Activated CD4-positive, alpha-beta T cell treated with anti-CD3 and anti-CD28 coated beads for 36 hours (primary cell): Measurements from ENCODE around the gene RHOXF2. TPM values are rescaled to one million over a fixed set of nuclear protein-coding genes. Genes with fewer than 3 reads are reported as not detected.
A peak's percentile ranks its signal among the peaks of the same experiment; 100 is the strongest.

Experiments
- ATAC-seq: fragments of 200-7000 bp; cut with Tn5 transposase; one replicate; pipeline ENCODE4 v1.10.0; 2021; ENCODE audit warnings: mild to moderate bottlenecking, moderate library complexity
- CTCF ChIA-PET: fragments of 350-600 bp; sonication (Branson Sonifier 250); formaldehyde crosslinking; loops from one replicate; lab custom pipeline; 2021; ENCODE audit warnings: antibody characterized with exemption; lab: Charles Lee
- POLR2A ChIA-PET: fragments of 350-600 bp; sonication (Branson Sonifier 250); formaldehyde crosslinking; loops from one replicate; lab custom pipeline; 2021; ENCODE audit warnings: antibody characterized with exemption, inconsistent platforms; lab: Charles Lee
- DNase-seq: peaks from one replicate; pipeline ENCODE4 v3.0.0-alpha.2; 2020
- H3K27ac Mint-ChIP-seq: one replicate; pipeline ENCODE4 v1.8.0; 2021; ENCODE audit warnings: mixed read lengths
- H3K27me3 Mint-ChIP-seq: one replicate; pipeline ENCODE4 v1.8.0; 2021; ENCODE audit warnings: mixed read lengths
- H3K36me3 Mint-ChIP-seq: one replicate; pipeline ENCODE4 v1.8.0; 2021; ENCODE audit warnings: low read depth, mixed read lengths
- H3K4me1 Mint-ChIP-seq: one replicate; pipeline ENCODE4 v1.8.0; 2021; ENCODE audit warnings: mixed read lengths
- H3K4me3 Mint-ChIP-seq: one replicate; pipeline ENCODE4 v1.8.0; 2021; ENCODE audit warnings: mild to moderate bottlenecking, moderate library complexity, mixed read lengths
- H3K9me3 Mint-ChIP-seq: one replicate; pipeline ENCODE4 v1.8.0; 2021; ENCODE audit warnings: low read depth, mixed read lengths
- intact Hi-C, 2 experiments: fragments of 100-400 bp; cut with DNase I in 1 of 2; cut with micrococcal nuclease in 1 of 2; formaldehyde crosslinking; loops; one replicate each; pipeline versions ENCODE4 v1.14.2 to v1.15.1; 2022 to 2024; cut with DNase I, micrococcal nuclease
- total RNA-seq, 2 experiments: library from RNA; stranded (reverse); gene quantifications; one replicate each; pipeline ENCODE4 v1.2.3, GENCODE V29; 2021

Gene RHOXF2
- total RNA-seq, 2 experiments from 2014 or later = not detected

DNA sequence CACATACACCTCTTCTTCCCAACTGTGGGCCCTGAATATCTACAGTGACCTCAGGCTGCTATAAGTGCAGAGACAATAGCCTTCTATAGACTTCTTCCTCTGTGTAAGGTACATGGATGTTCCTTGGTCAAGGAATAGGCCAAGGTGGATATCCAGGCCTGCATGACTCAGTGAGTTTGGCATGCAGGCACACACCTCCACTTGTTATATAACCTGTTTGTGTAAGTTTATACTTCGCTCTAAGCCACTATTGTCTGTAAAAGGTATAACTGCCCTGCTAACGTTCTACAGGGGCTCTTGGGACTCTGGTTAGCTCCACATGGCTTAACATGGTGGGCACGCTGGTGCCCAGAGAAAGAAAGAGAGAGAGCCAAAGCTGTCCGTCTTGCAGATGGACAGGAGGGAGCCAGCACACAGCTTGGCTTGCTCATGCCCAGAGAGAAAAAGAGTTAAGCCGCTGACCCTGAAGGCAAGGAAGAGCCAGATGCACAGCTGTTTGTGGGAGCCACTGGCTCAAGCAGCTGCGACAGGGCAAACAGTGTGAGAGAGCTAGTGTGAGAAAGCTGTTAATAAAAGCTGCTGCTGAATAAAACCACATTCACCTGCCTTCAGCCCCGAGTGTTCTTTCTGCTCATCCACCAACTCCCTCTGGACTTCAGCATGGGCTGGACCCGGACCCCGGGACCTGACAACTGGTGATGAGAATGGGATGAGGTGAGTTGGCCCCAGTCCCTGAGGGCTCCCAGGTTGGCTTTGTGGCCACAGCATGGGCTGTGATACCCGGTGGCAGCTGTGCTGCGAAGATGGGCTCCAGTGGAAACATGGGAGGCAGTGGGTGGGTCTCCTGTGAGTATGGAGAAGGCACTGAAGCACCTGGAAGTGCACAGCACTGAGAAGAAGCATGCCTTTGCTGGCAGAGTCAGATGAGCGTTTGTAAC is 47.7 kb downstream of the RHOXF2 start:
- no peaks in the 10 kb centered on the region for H3K36me3 Mint-ChIP-seq
- ChIA-PET CTCF (no interaction called here), POLR2A (no interaction called here)
- no peak overlapping the region for H3K4me3 Mint-ChIP-seq
- H3K27ac Mint-ChIP-seq = no peak overlapping the region
- no peaks in the 10 kb centered on the region for H3K4me1 Mint-ChIP-seq
- intact Hi-C loops = loop anchor here in 1 of 2 experiments (10.0 kb wide), 1 partner anchor 171 kb away; no protein-coding TSS in a partner anchor
- ATAC-seq = no peak
- DNase-seq = no peak
- no peaks in the 10 kb centered on the region for H3K27me3 Mint-ChIP-seq
- H3K9me3 Mint-ChIP-seq = no peaks in the 10 kb centered on the region

DNA sequence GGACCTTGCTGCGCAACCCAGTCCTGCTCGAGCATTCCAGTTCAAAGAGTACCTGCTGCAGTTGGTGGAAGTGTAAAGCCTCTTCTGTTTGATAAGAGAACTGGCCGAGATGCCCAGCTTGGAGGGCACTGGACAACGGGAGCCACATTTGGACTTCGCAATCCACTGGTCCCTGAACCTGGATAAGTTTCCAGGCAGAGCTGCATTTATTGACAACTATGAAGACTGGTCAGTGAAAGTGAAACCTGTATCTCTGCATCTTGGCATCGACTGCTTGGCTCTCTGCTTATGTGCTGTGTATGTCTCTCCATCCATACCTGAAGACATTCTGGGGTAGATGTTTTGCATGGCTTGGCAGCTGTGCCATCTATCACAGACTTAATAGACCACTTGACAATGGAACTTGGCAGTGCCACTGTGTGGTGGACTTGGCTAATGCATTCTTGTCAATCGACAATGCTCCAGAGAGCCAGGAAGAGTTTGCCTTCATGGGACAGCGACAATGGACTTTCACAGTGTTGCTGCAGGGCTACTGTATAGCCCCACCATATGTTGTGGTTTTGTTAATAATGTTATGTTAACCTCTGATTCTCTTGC is 48.7 kb downstream of the RHOXF2 start:
- DNase-seq = no peak
- Mint-ChIP-seq H3K4me3 (no peak overlapping the region), H3K27ac (no peak overlapping the region), H3K36me3 (no peaks in the 10 kb centered on the region), H3K4me1 (no peaks in the 10 kb centered on the region), H3K9me3 (no peaks in the 10 kb centered on the region), H3K27me3 (no peaks in the 10 kb centered on the region)
- ATAC-seq = no peak
- ChIA-PET CTCF (no interaction called here), POLR2A (no interaction called here)
- intact Hi-C loops = loop anchor here in 1 of 2 experiments (10.0 kb wide), 1 partner anchor 172 kb away; no protein-coding TSS in a partner anchor

DNA sequence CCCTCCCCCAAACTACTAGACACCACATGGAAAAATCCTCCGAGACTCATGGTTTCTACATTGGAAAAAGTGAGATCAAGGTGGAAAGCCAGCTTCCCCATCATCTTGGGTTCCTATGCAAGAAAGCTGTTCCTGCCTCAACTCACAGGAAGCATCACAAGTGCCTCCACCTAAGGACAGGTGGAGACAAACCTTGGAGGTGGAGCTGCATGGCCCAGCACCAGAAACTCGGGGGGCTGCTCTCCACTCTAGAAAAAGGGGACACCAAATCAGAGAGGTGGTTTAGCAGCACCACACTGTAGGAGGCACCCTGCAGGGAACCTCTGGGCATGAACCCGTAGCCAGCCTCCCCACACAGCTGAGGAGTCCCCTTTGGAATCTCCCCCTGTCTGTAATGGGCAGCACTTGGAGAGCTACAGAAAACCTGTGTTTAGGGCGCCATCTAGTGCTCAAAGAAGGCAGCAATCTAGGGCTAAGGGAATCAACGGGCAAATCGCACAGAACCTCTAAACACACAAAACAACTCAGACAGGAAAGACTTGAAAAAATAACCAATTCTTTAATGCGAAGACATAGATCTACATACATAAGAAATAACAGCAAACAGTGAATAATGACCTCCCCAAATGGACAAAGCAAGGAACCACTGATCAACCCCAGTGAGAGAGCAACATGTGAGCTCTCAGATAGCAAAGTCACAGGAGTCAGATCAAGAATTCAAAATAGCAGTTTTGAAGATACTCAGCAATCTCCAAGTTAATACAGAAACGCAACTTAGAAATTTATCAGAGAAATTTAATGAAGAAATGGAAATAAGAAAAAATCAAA is 55.2 kb downstream of the RHOXF2 start:
- ChIA-PET POLR2A (no interaction called here), CTCF (interaction anchor here (0.5 to 2.0 kb wide), 14 partner anchors 10 to 438 kb away, joined by 3 to 19 read pairs (median 4); no protein-coding TSS in a partner anchor)
- DNase-seq (peak; percentile 68), ATAC-seq (peak; percentile 78)
- Mint-ChIP-seq H3K36me3 (no peaks in the 10 kb centered on the region), H3K4me3 (no peak overlapping the region), H3K4me1 (peaks cover 6% of the 10 kb centered on the region), H3K27ac (no peak overlapping the region), H3K27me3 (no peaks in the 10 kb centered on the region), H3K9me3 (no peaks in the 10 kb centered on the region)
- intact Hi-C loops = no loop called here

Other genes with a start within 250 kb of the RHOXF2 start
- gene NKAP, start 214.9 kb upstream of the RHOXF2 start, total RNA-seq = 10 to 100 TPM; 11.8 to 12.2 TPM
- gene RHOXF2B, start 80.9 kb upstream of the RHOXF2 start, total RNA-seq = not detected
- gene RHOXF1, start 42.7 kb upstream of the RHOXF2 start, total RNA-seq = not detected
- 10 to 100 TPM; 14.5 to 14.6 TPM for gene ZBTB33, start 92.2 kb downstream of the RHOXF2 start, total RNA-seq
- gene TMEM255A, start 152.8 kb downstream of the RHOXF2 start, total RNA-seq = not detected
- not detected for gene ATP1B4, start 203.5 kb downstream of the RHOXF2 start, total RNA-seq